ENCODE data around the gene GADD45GIP1.
"Not testable (repeated sequence)": the region's sequence is repeated elsewhere in the genome, so short reads cannot be mapped to it uniquely, and the experiment has no call there.

GADD45GIP1 gene

GRCh38 chr19:12987781-12988180 is 30.8 kb upstream of the GADD45GIP1 start:
- no peak for DNase-seq (ENCODE audit: low read depth)

GRCh38 chr19:12987190-12987589 is 30.2 kb upstream of the GADD45GIP1 start:
- DNase-seq (ENCODE audit: low read depth) = no peak

GRCh38 chr19:12986726-12987125 is 29.7 kb upstream of the GADD45GIP1 start:
- DNase-seq (ENCODE audit: low read depth) = no peak

GRCh38 chr19:12985049-12985776 is 28.2 kb upstream of the GADD45GIP1 start:
- peak; percentile 12 for DNase-seq (ENCODE audit: low read depth)

- DNase-seq (ENCODE audit: low read depth) = no peak
Observed at GRCh38 chr19:12984683-12985048, 27.6 kb upstream of the GADD45GIP1 start.

- DNase-seq (ENCODE audit: low read depth) = no peak
Observed at GRCh38 chr19:12984143-12984627, 27.2 kb upstream of the GADD45GIP1 start.

- peak; percentile 70 for DNase-seq (ENCODE audit: low read depth)
Observed at GRCh38 chr19:12983542-12984142, 26.6 kb upstream of the GADD45GIP1 start.

- no peak for DNase-seq (ENCODE audit: low read depth)
Observed at GRCh38 chr19:12983091-12983490, 26.1 kb upstream of the GADD45GIP1 start.

GRCh38 chr19:12982648-12983047 is 25.6 kb upstream of the GADD45GIP1 start:
- no peak for DNase-seq (ENCODE audit: low read depth)

GRCh38 chr19:12979974-12980373 is 23.0 kb upstream of the GADD45GIP1 start:
- DNase-seq (ENCODE audit: low read depth) = no peak

- not testable (repeated sequence) for DNase-seq (ENCODE audit: low read depth)
Observed at GRCh38 chr19:12976109-12976508, 19.1 kb upstream of the GADD45GIP1 start.

GRCh38 chr19:12975221-12975741 is 18.3 kb upstream of the GADD45GIP1 start:
- DNase-seq (ENCODE audit: low read depth) = no peak

GRCh38 chr19:12974301-12975220 is 17.5 kb upstream of the GADD45GIP1 start:
- DNase-seq (ENCODE audit: low read depth) = no peak

- no peak for DNase-seq (ENCODE audit: low read depth)
Observed at GRCh38 chr19:12973236-12973635, 16.2 kb upstream of the GADD45GIP1 start.

- DNase-seq (ENCODE audit: low read depth) = no peak
Observed at GRCh38 chr19:12970070-12970820, 13.2 kb upstream of the GADD45GIP1 start.

GRCh38 chr19:12969292-12969988 is 12.4 kb upstream of the GADD45GIP1 start, which contains the start of gene DAND5:
TSS of gene DAND5 (plus strand) at chr19:12969576. CDS start at chr19:12969661, 85 bp downstream.
- DNase-seq (ENCODE audit: low read depth) = no peak

- no peak for DNase-seq (ENCODE audit: low read depth)
Observed at GRCh38 chr19:12967907-12968306, 10.9 kb upstream of the GADD45GIP1 start.

- DNase-seq (ENCODE audit: low read depth) = no peak
Observed at GRCh38 chr19:12965812-12966135, 8.8 kb upstream of the GADD45GIP1 start.

- peak; percentile 72 for DNase-seq (ENCODE audit: low read depth)
Observed at GRCh38 chr19:12965017-12965811, 8.2 kb upstream of the GADD45GIP1 start.

- no peak for DNase-seq (ENCODE audit: low read depth)
Observed at GRCh38 chr19:12959481-12959880, 2.5 kb upstream of the GADD45GIP1 start.

All from stimulated activated CD8-positive, alpha-beta memory T cell treated with anti-CD3 and anti-CD28 coated beads, Interleukin-4, amount 100 ng/mL, for 24 hours (primary cell).